ENCODE results near the gene C2CD2. TPM values are rescaled to one million over a fixed set of nuclear protein-coding genes. Genes with fewer than 3 reads are reported as not detected.

The C2CD2 gene
- total and polyA plus RNA-seq, 2 donors (not counting 1 experiment from before 2014, with no cell fraction given): 6.8 to 11.9 TPM

GRCh38 chr21:41869771-41870170 is 84.0 kb downstream of the C2CD2 start:
- no peak overlapping the region for H3K27ac Mint-ChIP-seq
- peaks cover 46% of the 10 kb centered on the region for H3K4me1 Mint-ChIP-seq
- H2AFZ ChIP-seq (ENCODE audit: insufficient read depth, low read depth, low read length, poor library complexity, severe bottlenecking): no peak overlapping the region
- no peak for TF ChIP-seq EZH2 (IDR thresholded peaks at IDR 0.05; ENCODE audit: borderline replicate concordance, insufficient read depth, low read depth, low read length, poor library complexity, severe bottlenecking)
- H3K9me3 ChIP-seq (ENCODE audit: control extremely low read depth in 1 of 3, control insufficient read depth in 2 of 3, insufficient read depth in 1 of 3, low read length in 2 of 3): no peaks in the 10 kb centered on the region
- no peak overlapping the region for H3K27ac ChIP-seq (ENCODE audit: low read length in 2 of 2)
- H3K79me2 ChIP-seq (ENCODE audit: control insufficient read depth, insufficient read depth, low read length): peaks cover 80% of the 10 kb centered on the region
- no peak overlapping the region for H3K4me2 ChIP-seq (replicated peaks; ENCODE audit: low read depth, low read length, poor library complexity, severe bottlenecking)
- no peaks in the 10 kb centered on the region for H3K27me3 Mint-ChIP-seq
- H3K9me3 Mint-ChIP-seq (ENCODE audit: insufficient read depth): no peaks in the 10 kb centered on the region
- WGBS (ENCODE audit: insufficient coverage): 93% methylated on average over 9 of the region's 9 CpGs
- H3K4me1 ChIP-seq (ENCODE audit: control insufficient read depth in 2 of 2, insufficient read depth in 2 of 2, low read length in 2 of 2): peaks cover 20 to 26% of the 10 kb centered on the region in 2 donors
- intact Hi-C loops (cut with micrococcal nuclease): loop anchor here (5.0 to 10.0 kb wide), 3 partner anchors 37 to 248 kb away; no protein-coding TSS in a partner anchor
- H3K4me3 Mint-ChIP-seq: no peak overlapping the region
- POLR2A ChIA-PET: interaction anchor here (1.8 kb wide), 1 partner anchor 8 kb away, joined by 5 read pairs; no protein-coding TSS in a partner anchor
- DNase-seq (no peak), ATAC-seq (ENCODE audit: low read depth) (no peak)
- H3K4me3 ChIP-seq (ENCODE audit: control extremely low read depth in 1 of 5, extremely low read depth in 1 of 5, insufficient read depth in 1 of 5, low read depth in 2 of 5, low read length in 4 of 5): no peak overlapping the region
- peaks cover 0 to 6% of the 10 kb centered on the region in 2 experiments for H3K36me3 ChIP-seq (replicated peaks in 1 of 2; ENCODE audit: control extremely low read depth in 1 of 2, control insufficient read depth in 1 of 2, extremely low read depth in 1 of 2, insufficient read depth in 2 of 2, low read length in 1 of 2)
- no peak overlapping the region for H3K9ac ChIP-seq (ENCODE audit: low read length)
- peaks cover 54% of the 10 kb centered on the region for H4K20me1 ChIP-seq (ENCODE audit: control insufficient read depth, insufficient read depth, low read length, poor library complexity, severe bottlenecking)
- CTCF ChIA-PET: interaction anchor here (1.2 kb wide), 1 partner anchor 248 kb away, joined by 3 read pairs; no protein-coding TSS in a partner anchor
- no peaks in the 10 kb centered on the region for H3K27me3 ChIP-seq (replicated peaks in 1 of 4; ENCODE audit: control extremely low read depth in 1 of 4, control insufficient read depth in 3 of 4, insufficient read depth in 4 of 4, low read length in 3 of 4)

- Mint-ChIP-seq H3K4me1 (peaks cover 58% of the 10 kb centered on the region), H3K4me3 (peak overlapping the region; percentile 61), H3K9me3 (ENCODE audit: insufficient read depth) (no peaks in the 10 kb centered on the region), H3K27me3 (no peaks in the 10 kb centered on the region), H3K27ac (no peak overlapping the region)
- H3K9ac ChIP-seq (ENCODE audit: low read length): no peak overlapping the region
- peaks cover 49% of the 10 kb centered on the region for H4K20me1 ChIP-seq (ENCODE audit: control insufficient read depth, insufficient read depth, low read length, poor library complexity, severe bottlenecking)
- H3K4me1 ChIP-seq (ENCODE audit: control insufficient read depth in 2 of 2, insufficient read depth in 2 of 2, low read length in 2 of 2): peaks cover 31 to 41% of the 10 kb centered on the region in 2 donors
- intact Hi-C loops (cut with micrococcal nuclease): loop anchor here (5.0 to 10.0 kb wide), 3 partner anchors 36 to 249 kb away; no protein-coding TSS in a partner anchor
- H3K9me3 ChIP-seq (ENCODE audit: control extremely low read depth in 1 of 3, control insufficient read depth in 2 of 3, insufficient read depth in 1 of 3, low read length in 2 of 3): no peaks in the 10 kb centered on the region
- peaks cover 0 to under 1% of the 10 kb centered on the region in 2 experiments for H3K36me3 ChIP-seq (replicated peaks in 1 of 2; ENCODE audit: control extremely low read depth in 1 of 2, control insufficient read depth in 1 of 2, extremely low read depth in 1 of 2, insufficient read depth in 2 of 2, low read length in 1 of 2)
- CTCF ChIA-PET: interaction anchor here (1.0 to 1.7 kb wide), 4 partner anchors 10 to 251 kb away, joined by 3 to 7 read pairs (median 6); no protein-coding TSS in a partner anchor
- peaks cover 77% of the 10 kb centered on the region for H3K79me2 ChIP-seq (ENCODE audit: control insufficient read depth, insufficient read depth, low read length)
- H3K27me3 ChIP-seq (replicated peaks in 1 of 4; ENCODE audit: control extremely low read depth in 1 of 4, control insufficient read depth in 3 of 4, insufficient read depth in 4 of 4, low read length in 3 of 4): no peaks in the 10 kb centered on the region
- TF ChIP-seq CTCF (IDR thresholded peaks at IDR 0.05) (no peak), EZH2 (IDR thresholded peaks at IDR 0.05; ENCODE audit: borderline replicate concordance, insufficient read depth, low read depth, low read length, poor library complexity, severe bottlenecking) (no peak)
- H3K27ac ChIP-seq (ENCODE audit: low read length in 2 of 2): no peak overlapping the region
- DNase-seq (peak; percentile 65), ATAC-seq (ENCODE audit: low read depth) (peak; percentile 76)
- WGBS (ENCODE audit: insufficient coverage): 33% methylated on average over 6 of the region's 10 CpGs
- POLR2A ChIA-PET: interaction anchor here (1.8 kb wide), 1 partner anchor 10 kb away, joined by 5 read pairs; no protein-coding TSS in a partner anchor
- peak overlapping the region; percentile 40 for H3K4me2 ChIP-seq (replicated peaks; ENCODE audit: low read depth, low read length, poor library complexity, severe bottlenecking)
- H3K4me3 ChIP-seq (ENCODE audit: control extremely low read depth in 1 of 5, extremely low read depth in 1 of 5, insufficient read depth in 1 of 5, low read depth in 2 of 5, low read length in 4 of 5): no peak overlapping the region
- no peak overlapping the region for H2AFZ ChIP-seq (ENCODE audit: insufficient read depth, low read depth, low read length, poor library complexity, severe bottlenecking)
Observed at GRCh38 chr21:41868062-41868710, 85.6 kb downstream of the C2CD2 start.
